Pancreas (tissue), 10 donors: Measurements from ENCODE around the gene CENPH. TPM values are rescaled to one million over a fixed set of nuclear protein-coding genes. Genes with fewer than 3 reads are reported as not detected.

Experiments
- ATAC-seq, 4 donors: fragments of 200-7000 bp; cut with Tn5 transposase; one replicate each; pipeline versions ENCODE4 v1.8.0 to v1.9.1; 2020; ENCODE audit warnings: mild to moderate bottlenecking in 4 of 4, moderate library complexity in 4 of 4
- DNase-seq, 6 donors: peaks; one replicate each; pipeline ENCODE4 v3.0.0-alpha.2; 2020
- FAIRE-seq: peaks from 2 replicates; lab custom pipeline; 2012; peaks lifted over from hg19 to GRCh38; lab: Jason Lieb, UNC
- H3K27ac ChIP-seq, 4 donors: fragments of 200-600 bp; sonication (generic); 1 replicate in 3 of 4; 2 replicates in 1 of 4; pipeline versions ENCODE4 v1.5.0 to v1.8.0; 2020
- H3K27me3 ChIP-seq, 4 donors: fragments of 200-600 bp; one replicate each; pipeline ENCODE4 v1.8.0; 2021
- H3K36me3 ChIP-seq, 3 donors: fragments of 200-600 bp; sonication (generic) in 1 of 3; one replicate each; pipeline versions ENCODE4 v1.5.0 to v1.8.0; 2020 to 2021
- H3K4me1 ChIP-seq, 3 donors: fragments of 200-600 bp; one replicate each; pipeline ENCODE4 v1.8.0; 2021
- H3K4me3 ChIP-seq, 4 donors: fragments of 200-600 bp; sonication (generic) in 2 of 4; one replicate each; pipeline versions ENCODE4 v1.5.0 to v1.8.0; 2020 to 2021
- H3K9me3 ChIP-seq, 4 donors: fragments of 200-600 bp; one replicate each; pipeline ENCODE4 v1.8.0; 2021
- WGBS, 2 donors: extraction: QIAGEN DNeasy Blood & Tissue Kit; methylation state at CpG; one replicate each; pipeline ENCODE4 v1.1.7; 2013; 5-methylcytosine and 5-hydroxymethylcytosine counted together
- intact Hi-C, 3 donors: fragments of 100-400 bp; cut with DNase I; formaldehyde crosslinking; loops; one replicate each; pipeline versions ENCODE4 v1.11.1 to v1.14.2; 2022
- polyA plus RNA-seq, 2 donors: library from polyadenylated mRNA; stranded (reverse); fragments of 200-250 nt; gene quantifications; one replicate each; pipeline ENCODE4 v1.2.3, GENCODE V29; 2013
- total RNA-seq, 6 donors: library from RNA; stranded (reverse); fragmentation: NEBNext Ultra II Directional in 4 of 6; extraction: Animal tissue kit (Norgen Biotek cat#: 25700) in 4 of 6; gene quantifications; one replicate each; pipeline versions ENCODE4 v1.2.1 to v1.2.4, GENCODE V29; 2021 to 2023
- TF ChIP-seq, protein P1 (sequence below), 4 donors: fragments of 200-600 bp; sonication (generic) in 3 of 4; IDR thresholded peaks; one replicate each; pipeline versions ENCODE4 v1.5.0 to v1.8.0; 2021; ENCODE audit warnings: antibody characterized with exemption in 4 of 4
- donor health status: healthy with polysubstance abuse.
- donor health status: DM: no; HTN: no; CAD: no; lungs with moderate emphysema.
- donor health status: DM: no; HTN: no; CAD: no.
- donor health status: control.
- donor health status: control.
- donor health status: Bipolar disorder and iron deficiency.
- donor health status: DM: yes; HTN: yes; CAD: no.
- donor health status: DM: no; HTN: no; CAD: no.
- donor health status: DM: no; HTN: no; CAD: no.
- donor health status: DM: yes; HTN: yes; CAD: no.

Gene CENPH
- total and polyA plus RNA-seq, 8 donors, result 0.28 to 1.4 (median 1.0) TPM

DNA sequence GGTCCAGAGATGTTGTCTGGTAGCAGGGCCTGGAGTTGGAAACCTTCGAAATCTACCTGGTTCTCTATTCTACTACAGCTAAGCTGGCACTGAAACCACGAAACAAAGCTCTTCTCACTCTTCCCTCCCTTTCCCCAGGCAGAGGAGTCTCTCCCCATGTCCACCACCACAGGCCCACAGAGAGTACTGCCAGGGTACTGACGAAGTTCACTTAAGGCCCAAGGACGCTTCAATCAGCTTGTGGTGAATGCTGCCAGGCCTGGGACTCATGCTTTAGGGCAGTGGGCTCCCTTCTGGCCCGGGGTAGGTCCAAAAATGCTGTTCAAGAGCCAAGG lies 39.7 kb upstream of the CENPH start:
- ATAC-seq (no peak), DNase-seq (no peak), FAIRE-seq (no peak)
- no peaks in the 10 kb centered on the region for H3K9me3 ChIP-seq
- H3K36me3 ChIP-seq, result no peaks in the 10 kb centered on the region
- no peaks in the 10 kb centered on the region for H3K27me3 ChIP-seq
- no peaks in the 10 kb centered on the region for H3K4me1 ChIP-seq
- intact Hi-C loops, result no loop called here
- H3K27ac ChIP-seq, result no peak overlapping the region
- H3K4me3 ChIP-seq, result no peak overlapping the region
- TF ChIP-seq, protein P1, sequence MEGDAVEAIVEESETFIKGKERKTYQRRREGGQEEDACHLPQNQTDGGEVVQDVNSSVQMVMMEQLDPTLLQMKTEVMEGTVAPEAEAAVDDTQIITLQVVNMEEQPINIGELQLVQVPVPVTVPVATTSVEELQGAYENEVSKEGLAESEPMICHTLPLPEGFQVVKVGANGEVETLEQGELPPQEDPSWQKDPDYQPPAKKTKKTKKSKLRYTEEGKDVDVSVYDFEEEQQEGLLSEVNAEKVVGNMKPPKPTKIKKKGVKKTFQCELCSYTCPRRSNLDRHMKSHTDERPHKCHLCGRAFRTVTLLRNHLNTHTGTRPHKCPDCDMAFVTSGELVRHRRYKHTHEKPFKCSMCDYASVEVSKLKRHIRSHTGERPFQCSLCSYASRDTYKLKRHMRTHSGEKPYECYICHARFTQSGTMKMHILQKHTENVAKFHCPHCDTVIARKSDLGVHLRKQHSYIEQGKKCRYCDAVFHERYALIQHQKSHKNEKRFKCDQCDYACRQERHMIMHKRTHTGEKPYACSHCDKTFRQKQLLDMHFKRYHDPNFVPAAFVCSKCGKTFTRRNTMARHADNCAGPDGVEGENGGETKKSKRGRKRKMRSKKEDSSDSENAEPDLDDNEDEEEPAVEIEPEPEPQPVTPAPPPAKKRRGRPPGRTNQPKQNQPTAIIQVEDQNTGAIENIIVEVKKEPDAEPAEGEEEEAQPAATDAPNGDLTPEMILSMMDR (IDR thresholded peaks at IDR 0.05), result no peak
- WGBS, 2 donors, result 84 to 90% methylated on average over 5 of the region's 5 CpGs

DNA sequence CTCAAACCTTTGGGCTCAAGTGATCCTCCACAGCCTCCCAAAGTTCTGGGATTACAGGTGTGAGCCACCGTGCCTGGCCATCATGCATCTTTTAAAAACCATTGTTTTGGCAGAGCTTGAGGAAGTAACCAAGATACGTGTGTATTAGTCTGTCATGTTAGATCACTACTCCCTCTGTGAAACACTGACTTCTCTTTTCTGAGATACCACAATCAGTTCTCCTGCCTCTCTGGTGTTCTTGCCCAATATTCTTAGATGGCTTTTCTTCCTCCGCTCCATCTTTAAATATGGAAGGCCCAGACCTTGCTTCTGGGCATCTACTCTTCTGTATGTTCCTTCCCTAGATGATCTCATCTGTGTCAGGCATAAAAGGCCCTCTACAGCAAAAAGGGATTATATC lies 36.7 kb upstream of the CENPH start:
- Histone ChIP-seq H3K27ac (no peak overlapping the region), H3K36me3 (no peaks in the 10 kb centered on the region), H3K9me3 (no peaks in the 10 kb centered on the region), H3K4me1 (no peaks in the 10 kb centered on the region), H3K4me3 (no peak overlapping the region), H3K27me3 (no peaks in the 10 kb centered on the region)
- 75 to 77% methylated on average over 3 of the region's 3 CpGs for WGBS, 2 donors
- DNase-seq, result no peak
- no peak for FAIRE-seq
- intact Hi-C loops, result no loop called here
- ATAC-seq, result no peak
- TF ChIP-seq, protein P1 (IDR thresholded peaks at IDR 0.05), result no peak

DNA sequence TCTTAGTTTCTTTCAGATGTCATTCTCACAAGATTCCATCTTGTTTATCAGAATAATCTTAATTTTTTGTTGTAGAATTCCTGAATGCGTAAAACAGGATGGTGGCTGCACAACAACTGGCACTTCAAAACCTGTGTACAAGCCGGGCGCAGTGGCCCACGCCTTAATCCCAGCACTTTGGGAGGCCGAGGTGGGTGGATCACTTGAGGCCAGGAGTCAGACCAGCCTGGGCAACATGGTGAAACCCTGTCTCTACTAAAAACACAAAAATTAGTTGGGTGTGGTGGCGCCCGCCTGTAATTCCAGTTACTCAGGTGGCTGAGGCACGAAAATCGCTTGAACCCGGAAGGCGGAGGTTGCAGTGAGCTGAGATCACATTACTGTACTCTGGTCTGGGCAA lies 32.9 kb upstream of the CENPH start:
- TF ChIP-seq, protein P1 (IDR thresholded peaks at IDR 0.05), result no peak
- intact Hi-C loops, result no loop called here
- no peaks in the 10 kb centered on the region for H3K4me1 ChIP-seq
- no peaks in the 10 kb centered on the region for H3K36me3 ChIP-seq
- H3K4me3 ChIP-seq, result no peak overlapping the region
- 91 to 94% methylated on average over 11 of the region's 11 CpGs for WGBS, 2 donors
- ATAC-seq (no peak), DNase-seq (no peak), FAIRE-seq (no peak)
- no peaks in the 10 kb centered on the region for H3K27me3 ChIP-seq
- H3K9me3 ChIP-seq, result no peaks in the 10 kb centered on the region
- no peak overlapping the region for H3K27ac ChIP-seq

DNA sequence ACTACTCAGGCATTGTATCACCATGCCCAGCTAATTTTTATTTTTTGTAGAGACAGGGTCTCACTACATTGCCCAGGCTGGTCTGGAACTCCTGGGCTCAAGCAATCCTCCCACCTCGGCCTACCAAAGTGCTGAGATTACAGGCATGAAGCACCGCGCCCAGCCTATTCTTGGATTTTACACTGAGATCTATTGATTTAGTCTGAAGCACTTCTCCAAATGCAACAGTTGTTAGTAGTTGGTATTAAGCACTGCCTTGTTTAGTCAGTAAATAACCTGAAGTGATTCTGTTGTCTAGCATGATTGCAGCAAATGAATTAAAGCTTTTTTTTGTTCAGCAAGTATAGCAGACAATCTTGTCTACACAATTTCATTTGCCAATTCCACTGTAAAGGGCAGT lies 31.3 kb upstream of the CENPH start:
- TF ChIP-seq, protein P1 (IDR thresholded peaks at IDR 0.05), result no peak
- Histone ChIP-seq H3K4me3 (no peak overlapping the region), H3K4me1 (no peaks in the 10 kb centered on the region), H3K27ac (no peak overlapping the region), H3K27me3 (no peaks in the 10 kb centered on the region), H3K36me3 (no peaks in the 10 kb centered on the region), H3K9me3 (no peaks in the 10 kb centered on the region)
- 87 to 88% methylated on average over 3 of the region's 3 CpGs for WGBS, 2 donors
- DNase-seq (no peak), FAIRE-seq (no peak), ATAC-seq (no peak)
- intact Hi-C loops, result no loop called here

DNA sequence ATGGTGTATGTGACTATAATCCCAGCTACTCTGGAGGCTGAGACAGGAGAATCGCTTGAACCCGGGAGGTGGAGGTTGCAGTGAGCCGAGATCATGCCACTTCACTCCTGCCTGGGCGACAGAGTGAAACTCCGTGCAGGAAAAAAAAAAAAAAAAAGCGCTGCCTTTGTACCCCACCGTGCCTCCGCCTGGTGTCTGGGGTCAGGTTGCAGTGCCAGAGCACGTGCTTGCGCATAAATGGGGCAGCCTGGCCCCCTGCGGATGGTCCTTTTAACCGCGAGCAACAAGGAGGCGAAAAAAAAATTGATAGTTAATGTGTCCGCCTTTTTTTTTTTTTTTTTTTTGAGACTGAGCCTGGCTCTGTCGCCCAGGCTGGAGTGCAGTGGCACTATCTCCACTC lies 28.7 kb upstream of the CENPH start:
- H3K4me3 ChIP-seq, result no peak overlapping the region
- no peaks in the 10 kb centered on the region for H3K4me1 ChIP-seq
- intact Hi-C loops, result no loop called here
- H3K9me3 ChIP-seq, result no peaks in the 10 kb centered on the region
- FAIRE-seq (no peak), ATAC-seq (no peak), DNase-seq (no peak)
- TF ChIP-seq, protein P1 (IDR thresholded peaks at IDR 0.05), result no peak
- 90 to 91% methylated on average over 16 of the region's 16 CpGs for WGBS, 2 donors
- no peak overlapping the region for H3K27ac ChIP-seq
- no peaks in the 10 kb centered on the region for H3K27me3 ChIP-seq
- H3K36me3 ChIP-seq, result no peaks in the 10 kb centered on the region
